NCI-H1694 treated with DMSO at 0.1 percent for 48 hours (cell line): ENCODE results near the gene SDK1.

ENCODE experiments used
- DNase-seq: peaks from one replicate; lab custom pipeline; 2025; lab: John Stamatoyannopoulos, UW

The SDK1 gene

GRCh38 chr7:3416453-3416852 lies 115.4 kb downstream of the SDK1 start:
- DNase-seq, result peak; percentile 44

DNA sequence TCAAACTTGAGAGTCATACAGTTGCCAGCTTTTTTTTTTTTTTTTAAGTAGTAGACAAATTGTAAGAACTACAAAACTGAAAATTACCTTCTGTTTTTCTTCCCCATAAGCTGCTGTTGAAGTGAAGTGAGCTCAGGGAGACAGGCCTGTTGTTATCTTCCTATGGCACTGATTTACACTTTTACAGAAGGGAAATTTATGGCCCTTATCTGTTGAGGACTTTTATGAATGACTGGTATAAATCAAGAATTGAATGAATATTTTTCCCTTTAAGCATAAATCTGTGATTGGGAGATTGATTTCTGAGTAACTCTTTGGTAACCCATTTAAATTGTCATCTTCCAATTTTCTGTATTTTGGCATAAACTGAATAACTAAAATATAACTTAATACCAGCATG lies 124.0 kb downstream of the SDK1 start:
- DNase-seq, result no peak

DNA sequence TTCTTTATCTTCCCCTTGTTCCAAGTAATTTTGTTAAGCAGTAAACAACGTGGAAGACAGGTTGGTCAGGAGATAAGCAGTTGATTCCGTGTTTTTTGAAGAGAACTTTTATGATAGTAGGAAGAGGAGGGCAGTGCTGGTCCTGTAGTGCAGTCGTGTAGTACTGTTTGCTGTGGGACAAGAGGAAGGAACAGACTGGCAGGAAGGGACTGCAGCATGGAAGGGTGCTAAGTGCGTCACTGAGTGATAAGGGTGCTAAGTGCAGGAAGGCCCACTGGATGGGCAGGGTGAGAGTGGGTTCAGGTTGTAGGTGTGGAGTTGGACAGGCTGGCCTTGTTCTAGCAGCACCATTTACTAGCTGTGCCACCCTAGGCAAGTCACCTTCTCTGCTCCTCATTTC lies 125.0 kb downstream of the SDK1 start:
- DNase-seq, result no peak

- no peak for DNase-seq
Observed at GRCh38 chr7:3427957-3428356, 126.9 kb downstream of the SDK1 start.

DNA sequence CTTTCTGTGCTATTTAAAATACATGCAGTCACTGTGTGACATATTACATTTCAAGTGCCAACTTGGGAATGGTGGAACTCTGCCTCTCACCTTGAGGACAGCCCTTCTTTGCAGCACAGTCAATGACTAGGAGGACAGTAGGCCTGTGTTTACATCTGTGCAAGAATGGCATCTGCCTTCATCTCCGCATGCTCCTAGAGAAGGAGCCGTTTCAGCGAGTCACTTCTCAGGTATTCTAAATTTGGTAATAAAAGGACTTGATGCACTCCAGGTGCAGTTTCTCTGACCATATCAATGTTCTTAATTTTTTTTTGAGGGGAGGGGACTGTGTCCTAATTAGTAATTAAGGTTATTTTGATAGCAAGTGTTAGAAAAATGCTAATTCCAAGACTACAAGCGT lies 128.9 kb downstream of the SDK1 start:
- DNase-seq, result no peak

DNA sequence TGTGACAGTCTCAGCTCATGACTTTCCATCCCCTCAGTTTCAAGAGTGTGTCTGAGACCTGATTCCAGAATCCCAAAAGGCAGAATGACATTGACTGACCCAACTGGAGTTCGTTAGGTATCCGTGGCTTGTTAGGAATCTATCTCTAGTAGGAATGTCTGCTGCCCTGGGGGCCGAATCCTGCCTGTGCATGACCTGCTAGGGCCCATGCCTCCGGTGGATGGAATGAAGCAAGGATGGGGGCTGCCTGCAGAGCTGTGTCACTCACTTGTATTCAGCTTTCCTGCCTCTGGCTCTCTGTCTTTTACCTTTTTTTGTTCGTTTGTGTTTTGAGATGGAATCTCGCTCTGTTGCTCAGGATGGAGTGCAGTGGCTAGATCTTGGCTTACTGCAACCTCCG lies 129.5 kb downstream of the SDK1 start:
- no peak for DNase-seq

DNA sequence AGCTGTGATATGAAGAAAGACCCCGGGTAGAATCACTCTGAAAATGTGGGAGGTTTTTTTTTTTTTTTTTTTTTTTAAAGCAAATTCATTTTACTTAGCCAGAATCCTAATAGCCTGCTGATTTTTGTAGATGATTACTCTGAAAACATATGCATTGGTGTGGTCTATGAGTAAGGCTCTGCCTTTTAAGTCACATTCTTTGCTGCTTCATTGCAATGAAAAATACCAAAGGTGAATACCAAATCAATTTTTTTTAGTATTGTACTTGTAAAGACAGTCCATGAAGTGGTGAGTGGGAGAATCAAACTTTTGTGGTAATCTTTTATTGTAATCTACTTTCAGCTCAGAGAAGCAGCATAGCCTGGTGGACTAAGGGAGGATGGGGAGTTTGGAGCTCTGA lies 130.3 kb downstream of the SDK1 start:
- no peak for DNase-seq

GRCh38 chr7:3432911-3433310 lies 131.9 kb downstream of the SDK1 start:
- DNase-seq, result no peak

DNA sequence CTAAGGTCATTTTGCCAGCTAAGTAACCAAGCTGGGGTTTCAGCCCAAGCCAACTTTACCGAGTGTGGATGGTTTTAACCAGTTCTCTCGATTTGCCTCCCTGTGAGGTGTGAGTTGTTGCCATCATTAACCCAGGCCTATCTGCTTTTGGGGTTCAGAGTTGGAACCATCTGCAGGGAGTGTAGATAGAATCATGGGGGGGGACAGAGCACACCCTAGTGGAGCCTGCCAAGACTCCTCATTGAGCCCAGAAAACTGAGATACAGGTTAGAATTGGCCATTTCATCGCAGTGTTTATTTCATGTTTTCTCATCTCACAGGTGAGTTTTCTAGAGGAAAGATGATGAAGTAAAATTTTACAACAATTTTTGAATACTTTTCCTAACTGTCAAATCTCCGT lies 133.6 kb downstream of the SDK1 start:
- DNase-seq, result no peak

DNA sequence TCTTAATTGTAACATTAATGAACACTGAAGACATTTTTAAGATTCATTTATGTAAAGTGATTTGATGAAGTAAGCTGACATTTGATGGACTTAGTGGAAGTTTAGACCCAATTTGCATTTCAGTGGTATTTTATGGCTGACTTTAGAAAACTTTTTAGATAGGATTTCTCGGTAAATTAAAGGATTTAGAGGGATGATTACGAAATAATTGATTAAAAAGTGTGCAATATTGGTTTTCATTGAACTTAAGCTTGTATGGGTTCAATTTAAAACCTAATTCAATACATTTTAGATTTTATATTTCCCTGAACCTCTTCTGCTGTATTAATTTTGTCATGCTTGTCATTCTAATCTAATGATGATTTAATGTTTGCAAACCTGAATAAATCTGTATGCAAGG lies 135.1 kb downstream of the SDK1 start:
- DNase-seq, result no peak

DNA sequence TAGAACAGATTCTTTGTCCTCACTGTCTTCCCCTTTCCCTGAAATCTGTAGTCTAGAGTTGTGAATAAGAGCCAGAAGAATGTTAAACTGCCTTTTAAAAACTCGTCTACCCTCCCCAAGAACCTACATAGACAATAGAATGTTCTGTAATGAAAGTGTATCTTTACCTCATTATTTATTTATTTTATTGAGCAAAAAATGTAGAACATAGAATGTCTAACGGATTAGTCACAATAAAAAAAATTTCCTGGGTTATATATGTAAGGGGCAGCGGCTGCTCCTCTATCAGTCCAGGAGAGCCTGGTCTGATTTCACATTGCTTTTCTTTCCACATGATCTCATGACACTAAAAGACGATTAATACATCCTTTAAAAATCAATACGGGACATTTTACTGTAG lies 135.7 kb downstream of the SDK1 start:
- DNase-seq, result no peak

GRCh38 chr7:3437467-3437866 lies 136.4 kb downstream of the SDK1 start:
- no peak for DNase-seq

DNA sequence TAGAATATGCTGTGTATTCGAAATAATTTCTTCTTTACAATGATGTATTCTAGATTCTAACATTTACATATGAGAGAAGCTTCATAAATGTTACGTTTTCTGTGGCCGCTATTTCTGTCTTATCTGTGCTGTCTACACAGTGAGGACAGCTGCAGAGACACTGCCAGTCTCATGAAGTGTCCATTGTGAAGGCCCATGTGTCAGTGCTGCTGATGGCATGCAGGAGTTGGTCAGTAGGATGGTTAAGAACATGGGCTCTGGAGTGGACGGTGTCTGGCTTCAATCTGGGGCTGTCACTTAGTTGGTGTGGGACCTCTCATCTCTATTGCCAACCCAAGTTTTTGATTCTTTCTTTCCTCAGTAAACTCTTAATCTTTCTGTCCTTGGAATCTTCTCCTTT lies 137.3 kb downstream of the SDK1 start:
- DNase-seq, result no peak

- DNase-seq, result no peak
Observed at GRCh38 chr7:3439333-3440030, 138.4 kb downstream of the SDK1 start.

GRCh38 chr7:3440509-3440908 lies 139.5 kb downstream of the SDK1 start:
- DNase-seq, result no peak

GRCh38 chr7:3443716-3444115 lies 142.7 kb downstream of the SDK1 start:
- no peak for DNase-seq

DNA sequence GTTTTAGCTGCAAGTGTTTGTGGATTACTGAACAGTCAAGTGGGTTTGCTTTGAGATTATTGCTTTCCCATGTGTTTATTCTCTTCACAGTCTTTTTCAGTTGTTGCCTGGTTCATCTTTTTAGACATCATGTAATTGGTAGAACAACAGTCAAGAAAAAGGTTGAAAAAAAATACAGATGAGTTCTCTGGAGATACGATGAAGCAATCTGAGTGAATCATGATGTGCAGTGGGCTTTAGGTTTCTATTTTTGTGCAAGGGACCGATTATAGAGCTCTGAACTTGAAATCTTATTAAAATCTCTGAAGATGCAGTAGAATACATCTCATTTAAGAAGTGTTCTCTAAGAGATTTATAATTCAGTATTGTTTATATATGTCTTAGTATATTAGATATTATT lies 145.7 kb downstream of the SDK1 start:
- DNase-seq, result no peak

DNA sequence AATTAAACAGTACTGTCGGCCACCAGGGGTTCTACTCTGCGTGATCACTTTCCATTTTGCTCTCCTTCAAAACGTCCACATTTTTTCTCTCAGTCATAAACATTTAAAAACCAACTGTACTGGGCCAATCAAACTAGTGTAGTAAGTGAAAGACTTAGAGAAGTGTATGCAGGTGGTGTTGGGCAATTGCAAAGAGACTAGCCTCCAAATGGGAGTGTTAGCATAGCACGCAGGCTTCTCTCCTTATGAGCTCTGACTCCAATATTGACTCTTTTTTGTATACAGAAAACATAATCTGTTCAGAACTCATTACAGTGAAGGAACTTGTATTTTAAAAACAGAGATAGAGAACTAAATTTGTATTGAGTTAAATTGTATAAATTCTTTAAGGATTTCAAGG lies 150.6 kb downstream of the SDK1 start:
- DNase-seq, result no peak

DNA sequence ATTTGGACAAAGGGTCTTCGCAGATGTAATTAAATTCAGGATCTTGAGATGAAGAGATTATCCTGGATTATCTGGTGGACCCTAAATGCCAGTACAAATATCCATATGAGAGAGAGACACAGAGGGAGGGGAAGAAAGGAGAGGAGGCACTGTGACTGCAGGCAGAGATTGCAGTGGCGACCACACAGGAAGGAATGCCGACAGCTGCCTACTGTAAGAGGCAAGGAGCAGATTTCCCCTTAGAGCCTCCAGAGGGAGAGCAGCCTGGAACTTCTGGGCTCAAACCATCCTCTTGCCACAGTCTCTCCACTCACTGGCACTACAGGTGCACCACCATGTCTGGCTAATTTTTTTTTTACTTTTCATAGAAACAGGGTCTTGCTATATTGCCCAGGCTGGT lies 152.3 kb downstream of the SDK1 start:
- DNase-seq, result no peak

DNA sequence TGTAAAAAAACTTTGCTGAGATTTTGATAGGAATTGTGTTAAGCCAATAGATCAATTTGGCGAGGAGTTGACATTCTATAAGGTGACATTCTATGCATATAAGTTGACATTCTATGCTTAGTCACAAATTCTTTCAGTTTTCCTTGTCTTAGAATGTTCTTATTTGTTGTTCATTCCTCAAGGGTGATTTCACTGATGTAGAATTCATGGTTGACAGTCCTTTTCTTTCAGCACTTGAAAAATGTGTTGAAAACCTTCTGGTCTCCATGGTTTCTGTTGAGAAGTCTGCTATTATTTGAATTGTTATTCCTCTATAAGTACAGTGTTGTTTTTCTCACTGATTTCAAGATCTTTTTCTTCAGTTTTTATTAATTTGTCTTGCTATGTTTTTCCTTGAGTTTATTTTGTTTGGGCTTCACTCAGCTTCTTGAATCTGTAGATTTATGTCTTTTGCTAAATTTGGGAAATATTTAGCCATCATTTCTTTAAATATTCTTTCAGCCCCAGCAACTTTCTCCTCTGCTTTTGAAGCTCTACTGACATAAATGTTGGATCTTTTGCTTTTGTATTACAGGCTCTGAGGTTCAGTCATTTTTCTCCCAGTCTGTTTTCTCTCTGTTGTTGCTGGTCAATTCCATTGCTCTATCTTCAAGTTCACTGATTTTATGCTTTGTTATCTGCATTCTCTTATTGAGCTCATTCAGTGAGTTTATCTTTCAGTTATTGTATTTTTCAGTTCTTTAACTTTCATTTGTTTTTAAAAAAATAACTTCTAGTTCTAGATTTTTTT lies 154.9 kb downstream of the SDK1 start:
- DNase-seq, result no peak

GRCh38 chr7:3459111-3459510 lies 158.1 kb downstream of the SDK1 start:
- no peak for DNase-seq

DNA sequence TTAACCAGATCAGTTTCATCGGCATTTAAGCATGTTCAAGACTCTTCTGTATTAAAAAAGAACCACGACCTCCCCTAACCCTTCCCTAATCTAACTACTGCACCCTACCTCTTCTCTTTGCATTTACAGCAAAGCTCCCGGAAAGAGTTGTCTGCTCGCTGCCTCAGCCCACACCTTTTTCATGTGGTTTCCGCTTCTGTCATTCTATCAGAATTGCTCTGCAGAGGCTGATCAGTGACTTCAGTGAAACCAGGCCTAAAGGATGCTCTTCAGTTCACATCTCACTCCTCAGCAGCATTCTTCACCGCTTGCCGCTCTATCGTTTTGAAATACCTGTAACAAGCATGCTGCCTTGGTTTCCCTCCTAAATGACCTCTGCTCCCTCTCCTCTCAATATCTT lies 160.9 kb downstream of the SDK1 start:
- DNase-seq, result no peak

DNA sequence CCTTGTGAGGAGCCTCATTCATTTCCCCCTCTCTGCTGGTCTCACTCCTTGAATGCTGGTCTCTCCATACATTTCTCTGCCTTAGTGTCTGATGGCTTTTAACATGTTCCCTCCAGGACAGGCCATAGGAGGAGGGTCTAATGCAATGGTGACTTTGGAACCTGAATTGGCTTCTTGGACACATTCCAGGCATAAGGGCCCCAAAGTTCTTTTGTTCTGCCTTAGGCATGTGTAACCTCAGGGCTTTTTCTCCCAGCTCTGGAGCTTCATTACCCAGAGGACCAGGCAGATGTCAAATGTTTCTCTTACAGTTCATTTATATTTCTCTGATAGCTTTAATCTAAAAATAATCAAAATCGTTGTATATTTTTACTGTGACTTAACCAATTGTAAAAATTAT lies 162.6 kb downstream of the SDK1 start:
- DNase-seq, result no peak
